Astrocyte of the spinal cord (primary cell): ENCODE data around the gene KRT28.

Experiments
- DNase-seq: peaks from one replicate; pipeline ENCODE4 v3.0.0; 2011; ENCODE audit warnings: low read depth, low spot score
- H3K4me3 ChIP-seq: 2 replicates; pipeline ENCODE4 v1.5.1; 2011; ENCODE audit warnings: low read depth, mild to moderate bottlenecking, low read length, moderate library complexity
- in situ Hi-C: cut with HindIII; loops from 2 replicates; pipeline ENCODE4 v1.10.0; 2017; ENCODE audit warnings: low sequenced_read_pairs
- TF ChIP-seq, protein P1 (sequence below): IDR thresholded peaks from 2 replicates; pipeline ENCODE4 v1.5.1; 2012; ENCODE audit warnings: low read depth, mild to moderate bottlenecking, low read length, inconsistent platforms

Gene KRT28

DNA sequence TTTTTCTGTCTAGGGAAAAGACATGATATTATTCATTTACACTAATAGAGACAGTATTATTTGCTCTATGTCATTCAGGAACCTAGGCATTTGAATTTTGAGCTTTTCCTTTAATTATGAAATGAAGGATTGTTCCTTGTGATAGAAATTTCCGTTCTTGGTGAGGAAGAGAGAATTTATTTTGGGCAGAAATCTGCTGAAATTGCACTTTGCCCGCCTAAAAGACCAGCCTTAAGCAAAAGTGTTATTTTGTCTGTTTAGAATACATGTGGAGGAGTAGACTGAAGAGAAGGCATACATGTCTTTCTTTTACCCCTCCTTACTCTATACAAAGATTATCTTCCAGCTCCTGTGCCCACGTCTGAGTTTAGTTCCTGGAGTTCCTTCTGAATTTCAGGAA, 39.4 kb upstream of the KRT28 start:
- TF ChIP-seq, protein P1, sequence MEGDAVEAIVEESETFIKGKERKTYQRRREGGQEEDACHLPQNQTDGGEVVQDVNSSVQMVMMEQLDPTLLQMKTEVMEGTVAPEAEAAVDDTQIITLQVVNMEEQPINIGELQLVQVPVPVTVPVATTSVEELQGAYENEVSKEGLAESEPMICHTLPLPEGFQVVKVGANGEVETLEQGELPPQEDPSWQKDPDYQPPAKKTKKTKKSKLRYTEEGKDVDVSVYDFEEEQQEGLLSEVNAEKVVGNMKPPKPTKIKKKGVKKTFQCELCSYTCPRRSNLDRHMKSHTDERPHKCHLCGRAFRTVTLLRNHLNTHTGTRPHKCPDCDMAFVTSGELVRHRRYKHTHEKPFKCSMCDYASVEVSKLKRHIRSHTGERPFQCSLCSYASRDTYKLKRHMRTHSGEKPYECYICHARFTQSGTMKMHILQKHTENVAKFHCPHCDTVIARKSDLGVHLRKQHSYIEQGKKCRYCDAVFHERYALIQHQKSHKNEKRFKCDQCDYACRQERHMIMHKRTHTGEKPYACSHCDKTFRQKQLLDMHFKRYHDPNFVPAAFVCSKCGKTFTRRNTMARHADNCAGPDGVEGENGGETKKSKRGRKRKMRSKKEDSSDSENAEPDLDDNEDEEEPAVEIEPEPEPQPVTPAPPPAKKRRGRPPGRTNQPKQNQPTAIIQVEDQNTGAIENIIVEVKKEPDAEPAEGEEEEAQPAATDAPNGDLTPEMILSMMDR = no peak
- DNase-seq = no peak
- in situ Hi-C loops = no loop called here
- H3K4me3 ChIP-seq = no peak overlapping the region

DNA sequence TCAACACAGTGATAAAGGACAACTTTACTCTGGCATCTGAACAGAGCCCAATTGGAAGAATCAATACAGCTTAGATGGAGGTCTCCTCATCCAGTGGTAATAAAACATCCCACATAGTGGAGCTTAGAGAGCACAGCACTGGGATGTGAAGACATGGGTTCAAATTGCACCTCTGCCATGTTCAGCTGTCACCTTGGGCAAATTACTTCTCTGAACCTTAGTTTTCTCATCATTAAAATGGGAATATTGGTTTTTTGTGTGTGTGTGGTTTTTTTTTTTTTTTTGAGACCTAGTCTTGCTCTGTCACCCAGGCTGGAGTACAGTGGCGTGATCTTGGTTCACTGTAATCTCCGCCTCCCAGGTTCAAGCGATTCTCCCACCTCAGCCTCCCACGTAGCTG, 36.3 kb upstream of the KRT28 start:
- TF ChIP-seq, protein P1 = no peak
- no peak overlapping the region for H3K4me3 ChIP-seq
- DNase-seq = no peak
- in situ Hi-C loops = no loop called here

DNA sequence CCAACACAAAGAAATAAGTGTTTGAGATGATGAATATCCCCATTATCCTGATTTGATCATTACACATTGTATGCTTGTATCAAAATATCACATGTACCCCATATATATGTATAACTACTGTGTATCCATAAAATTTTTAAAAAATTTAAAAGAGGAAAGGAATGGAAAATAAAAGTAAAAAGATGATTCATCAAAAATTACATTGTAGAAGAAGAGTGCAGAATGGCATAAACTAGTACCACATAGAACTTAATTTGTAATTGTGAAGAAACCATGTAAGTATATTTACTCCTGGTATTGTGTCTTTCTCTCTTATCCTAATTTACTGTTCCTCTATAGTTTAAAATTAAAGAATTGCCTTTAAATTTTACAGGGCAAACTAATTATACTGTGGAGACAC, 34.1 kb upstream of the KRT28 start:
- no peak for DNase-seq
- in situ Hi-C loops = no loop called here
- TF ChIP-seq, protein P1 = no peak
- H3K4me3 ChIP-seq = no peak overlapping the region

DNA sequence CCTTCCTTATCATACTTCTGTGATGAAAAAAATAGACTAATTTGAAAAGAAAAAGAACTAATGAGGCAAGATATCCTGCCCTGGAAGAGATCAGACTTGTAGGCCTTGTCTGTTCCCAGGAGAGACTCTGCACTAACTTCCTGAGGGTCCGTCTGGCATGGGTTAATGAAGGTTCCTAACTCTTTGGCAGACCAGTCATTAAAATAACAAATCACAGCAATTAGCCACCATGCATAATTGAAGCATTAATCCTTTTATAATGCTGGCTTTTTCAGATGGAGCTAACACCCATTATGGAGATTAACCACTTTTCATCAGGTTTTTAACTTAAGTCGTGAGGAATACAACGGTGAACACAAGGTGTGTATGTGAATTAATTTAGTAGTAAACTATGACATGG, 33.1 kb upstream of the KRT28 start:
- TF ChIP-seq, protein P1 = no peak
- DNase-seq = no peak
- no peak overlapping the region for H3K4me3 ChIP-seq
- in situ Hi-C loops = no loop called here

DNA sequence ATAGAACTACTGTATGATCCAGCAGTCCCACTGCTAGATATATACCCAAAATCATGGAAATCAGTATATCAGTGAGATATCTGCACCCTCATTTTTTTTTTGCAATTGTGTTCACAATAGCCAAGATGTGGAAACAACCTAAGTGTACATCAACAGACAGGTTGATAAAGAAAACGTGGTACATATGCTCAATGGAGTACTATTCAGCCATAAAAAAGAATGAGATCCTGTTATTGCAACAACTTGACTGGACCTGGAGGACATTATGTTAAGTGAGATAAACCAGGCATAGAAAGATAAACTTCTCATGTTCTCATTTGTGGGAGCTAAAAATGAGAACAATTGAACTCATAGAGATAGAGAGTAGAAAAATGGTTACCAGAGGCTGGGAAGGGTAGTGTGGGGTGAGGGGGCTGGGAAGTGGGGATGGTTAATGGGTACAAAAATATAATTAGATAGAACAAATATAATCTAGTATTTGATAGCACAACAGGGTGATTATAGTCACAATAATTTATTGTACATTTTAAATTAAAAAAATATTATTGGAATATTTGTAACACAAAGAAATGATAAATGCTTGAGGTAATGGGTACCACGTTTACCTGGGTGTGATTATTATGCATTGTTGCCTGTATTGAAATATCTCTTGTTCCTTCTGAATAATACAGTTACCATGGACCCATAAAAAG, 30.5 kb upstream of the KRT28 start:
- TF ChIP-seq, protein P1 = no peak
- DNase-seq = no peak
- in situ Hi-C loops = no loop called here
- no peak overlapping the region for H3K4me3 ChIP-seq

DNA sequence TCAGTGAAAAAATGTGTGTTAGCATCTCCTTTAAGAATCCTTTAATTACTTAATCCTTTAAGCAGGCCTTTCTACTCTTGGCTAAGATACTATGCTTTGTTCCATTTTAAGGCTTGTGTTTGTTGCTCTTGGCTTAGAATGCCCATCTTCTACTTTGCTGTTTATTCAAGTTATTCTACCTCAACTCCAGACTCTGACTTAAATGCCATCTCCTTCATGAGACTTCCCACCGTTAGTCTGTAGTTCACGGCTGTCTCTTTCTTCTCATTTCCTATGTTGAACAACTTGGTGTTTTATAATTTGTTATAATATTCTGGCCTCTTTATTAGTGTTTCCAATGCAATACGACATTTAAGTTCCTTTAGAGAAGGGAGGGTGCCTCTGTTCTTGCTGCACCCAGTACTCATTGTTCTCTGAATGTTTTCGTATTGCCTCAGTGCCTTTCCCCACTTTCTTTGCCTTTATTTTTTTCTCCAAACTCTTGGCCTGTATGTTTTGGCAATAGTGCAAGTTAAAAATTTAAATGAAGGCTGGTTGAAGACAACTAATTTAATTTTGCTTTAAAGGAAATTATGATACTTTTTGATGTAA, 28.8 kb upstream of the KRT28 start:
- peak; percentile 71 for DNase-seq
- H3K4me3 ChIP-seq = no peak overlapping the region
- in situ Hi-C loops = no loop called here
- TF ChIP-seq, protein P1 = no peak
